ENCODE data around the gene CDK14. TPM values are rescaled to one million over a fixed set of nuclear protein-coding genes. Genes with fewer than 3 reads are reported as not detected.
A peak's percentile ranks its signal among the peaks of the same experiment; 100 is the strongest.

The CDK14 gene
- total RNA-seq, 1 experiment from 2014 or later, result 7.5 TPM

DNA sequence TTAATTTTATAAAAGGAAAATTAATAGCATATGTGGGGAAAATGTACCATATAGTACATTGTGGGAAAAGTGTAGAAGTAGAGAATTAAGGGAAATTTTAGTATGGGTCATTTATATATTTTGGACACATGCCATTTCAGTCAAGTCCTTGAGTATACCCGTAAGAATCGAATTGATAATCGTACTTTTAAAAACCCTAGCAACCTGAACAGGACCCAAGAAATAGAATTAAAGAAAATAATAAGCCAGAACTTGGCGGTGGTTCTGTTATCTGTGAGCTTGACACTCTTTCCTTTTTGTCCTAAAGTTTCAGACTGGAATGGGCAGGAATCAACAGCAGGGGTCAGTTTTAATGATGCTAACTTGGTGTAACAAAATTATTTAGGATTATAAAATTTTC lies 221.0 kb downstream of the CDK14 start:
- Histone ChIP-seq H3K36me3 (no peaks in the 10 kb centered on the region), H3K4me3 (no peak overlapping the region), H3K9me3 (no peaks in the 10 kb centered on the region), H3K27me3 (no peaks in the 10 kb centered on the region)
- DNase-seq, result no peak

DNA sequence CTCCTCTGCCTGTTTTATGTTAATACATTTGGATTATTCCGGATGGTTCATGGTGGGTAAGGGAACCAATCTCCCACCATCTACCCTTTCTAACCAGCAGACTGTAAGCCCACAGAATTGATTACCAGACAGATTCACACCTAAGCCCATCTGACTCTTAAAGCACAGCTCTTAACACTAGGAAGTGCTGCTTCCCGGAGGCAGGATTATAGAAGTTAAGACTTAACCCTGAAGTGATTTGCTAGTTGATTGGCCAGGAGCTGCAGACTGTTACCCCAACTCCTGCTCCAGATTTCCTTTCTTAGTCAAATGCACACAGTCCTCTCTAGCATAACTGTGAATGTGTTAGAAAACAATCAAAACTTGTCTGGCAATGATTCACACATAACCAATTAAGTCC lies 221.7 kb downstream of the CDK14 start:
- Histone ChIP-seq H3K9me3 (no peaks in the 10 kb centered on the region), H3K4me3 (no peak overlapping the region), H3K27me3 (no peaks in the 10 kb centered on the region), H3K36me3 (no peaks in the 10 kb centered on the region)
- DNase-seq, result no peak

DNA sequence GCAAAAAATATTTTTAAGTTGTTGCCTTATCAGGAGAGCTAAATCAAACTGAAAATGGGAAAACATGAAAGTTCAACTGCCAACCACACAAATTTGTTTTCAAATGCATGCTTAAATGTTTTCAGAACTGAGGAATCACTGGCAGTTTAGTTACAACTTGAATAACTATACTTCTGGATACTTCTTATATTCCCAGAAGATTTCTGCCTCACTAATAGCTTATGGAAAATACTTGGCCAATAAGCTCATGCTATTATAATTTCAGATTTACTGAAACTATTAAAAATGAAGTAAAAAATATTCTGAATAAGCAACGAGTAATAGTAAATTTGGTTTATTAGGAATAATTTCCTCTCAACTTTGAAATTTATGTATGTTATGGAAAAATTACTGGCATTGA lies 222.2 kb downstream of the CDK14 start:
- no peaks in the 10 kb centered on the region for H3K9me3 ChIP-seq
- no peaks in the 10 kb centered on the region for H3K36me3 ChIP-seq
- H3K27me3 ChIP-seq, result no peaks in the 10 kb centered on the region
- no peak overlapping the region for H3K4me3 ChIP-seq
- no peak for DNase-seq

DNA sequence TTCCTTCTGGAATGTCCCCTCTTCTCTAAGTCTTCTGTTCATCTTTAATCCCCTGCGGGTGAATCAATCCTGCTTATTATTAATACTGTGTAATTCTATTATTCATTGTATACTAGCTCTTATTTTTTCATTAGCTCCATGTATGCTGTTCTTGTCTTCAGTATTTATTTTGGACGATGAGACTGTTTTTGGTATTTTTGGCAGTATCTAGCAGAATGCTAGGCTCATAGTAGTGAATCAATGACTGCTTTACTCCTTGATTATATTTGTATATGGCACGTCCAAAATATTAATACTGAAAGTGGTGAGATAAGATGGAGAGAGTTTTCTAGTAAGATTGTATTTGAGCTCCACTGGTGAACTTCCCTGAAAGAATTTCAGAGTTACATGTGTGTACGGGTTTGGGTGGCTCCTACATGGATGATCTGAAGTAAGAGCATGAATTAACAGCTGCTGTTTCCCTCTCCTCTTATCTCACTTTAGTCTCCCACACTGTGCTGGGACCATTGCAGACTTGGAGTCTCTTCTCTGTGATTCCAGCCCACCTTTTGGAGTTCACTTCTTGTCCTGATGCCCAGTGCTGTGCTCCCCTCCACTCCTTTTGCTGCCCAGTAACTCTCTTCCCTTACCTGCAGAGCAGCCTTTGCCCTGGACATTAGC lies 226.0 kb downstream of the CDK14 start:
- DNase-seq, result no peak
- Histone ChIP-seq H3K36me3 (no peaks in the 10 kb centered on the region), H3K4me3 (no peak overlapping the region), H3K9me3 (no peaks in the 10 kb centered on the region), H3K27me3 (no peaks in the 10 kb centered on the region)

DNA sequence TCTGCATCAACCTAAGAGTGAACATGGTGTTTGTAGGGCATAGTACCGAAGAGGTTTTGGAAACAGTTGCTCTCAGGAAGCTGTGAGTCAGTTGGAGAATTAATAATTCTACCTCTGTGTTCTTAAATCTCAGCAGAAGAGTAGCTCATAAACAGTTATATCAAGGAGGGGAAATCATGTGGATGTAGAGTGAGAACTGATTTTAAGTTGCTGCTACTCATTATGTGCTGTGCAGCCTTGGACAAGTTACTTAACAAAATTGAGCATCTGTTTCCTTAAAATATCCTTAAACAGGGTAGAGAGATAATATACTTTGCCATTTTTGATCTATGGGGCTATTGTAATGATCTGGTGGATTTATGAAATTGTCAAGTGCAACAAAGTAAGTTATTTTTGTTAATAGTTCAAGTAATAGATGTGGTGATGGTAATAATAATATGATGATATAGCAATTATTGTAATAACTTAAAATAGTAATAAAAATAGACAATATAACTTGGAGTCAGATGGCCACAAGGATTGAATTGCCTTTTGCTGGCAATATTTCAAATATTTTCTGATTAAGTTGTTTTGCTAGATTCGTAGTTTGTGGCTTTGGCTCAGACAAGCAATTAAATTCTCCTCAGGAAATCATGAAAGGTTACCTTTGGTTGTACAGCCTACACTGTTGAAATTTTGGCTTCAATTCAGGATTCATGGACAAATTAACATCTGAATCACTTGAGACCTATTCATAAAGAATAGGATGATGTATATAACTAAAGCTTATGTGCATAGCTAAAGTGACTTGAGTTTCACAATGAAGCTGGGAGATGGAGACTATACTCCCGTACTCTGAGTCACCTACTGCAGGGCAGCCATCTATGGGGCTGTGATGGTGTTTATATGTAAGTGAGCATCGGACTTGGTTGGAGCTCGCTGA lies 228.5 kb downstream of the CDK14 start:
- Histone ChIP-seq H3K36me3 (no peaks in the 10 kb centered on the region), H3K4me3 (no peak overlapping the region), H3K27me3 (no peaks in the 10 kb centered on the region), H3K9me3 (0 out of 2 replicates have a peak, but pooled peaks cover 2% of the 10 kb centered on the region)
- DNase-seq, result peak; percentile 33

DNA sequence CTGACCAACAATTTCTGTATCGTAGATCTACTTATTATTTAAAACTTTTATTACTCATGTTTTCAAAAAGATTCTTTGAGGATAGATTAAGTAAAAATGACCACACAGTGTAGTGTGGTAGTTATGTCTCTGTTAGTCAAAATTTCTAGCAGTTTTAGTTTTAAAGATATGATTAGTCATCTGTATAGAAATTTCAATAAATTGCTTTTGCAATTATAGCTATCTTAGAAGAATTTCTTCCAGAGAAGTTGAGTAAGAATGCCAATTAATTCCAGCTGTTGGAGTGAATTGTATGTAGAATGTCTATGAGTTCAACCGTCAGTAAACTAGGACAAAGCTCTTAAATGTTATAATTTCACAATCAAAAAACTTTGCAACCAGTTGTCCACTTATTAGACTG lies 229.7 kb downstream of the CDK14 start:
- H3K27me3 ChIP-seq, result no peaks in the 10 kb centered on the region
- no peak for DNase-seq
- H3K36me3 ChIP-seq, result no peaks in the 10 kb centered on the region
- H3K4me3 ChIP-seq, result no peak overlapping the region
- H3K9me3 ChIP-seq, result 0 out of 2 replicates have a peak, but pooled peaks cover 2% of the 10 kb centered on the region

DNA sequence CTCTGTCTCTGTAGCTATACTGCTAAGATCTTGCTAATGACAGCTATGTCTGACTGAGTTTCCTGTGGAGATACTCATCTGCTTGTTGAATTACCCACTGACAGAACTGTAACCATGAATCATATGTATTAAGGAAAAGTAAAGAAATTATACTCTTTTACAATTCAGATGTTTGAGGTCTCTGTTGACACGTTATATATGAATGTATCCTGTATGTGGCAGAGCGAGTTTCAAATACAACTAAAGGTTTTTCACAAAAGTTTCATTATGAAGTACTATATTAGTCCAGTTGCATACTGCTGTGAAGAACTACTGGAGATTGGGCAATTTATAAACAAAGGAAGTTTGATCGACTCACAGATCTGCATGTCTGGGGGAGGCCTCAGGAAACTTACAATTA lies 232.5 kb downstream of the CDK14 start:
- H3K9me3 ChIP-seq, result 0 out of 2 replicates have a peak, but pooled peaks cover 2% of the 10 kb centered on the region
- no peaks in the 10 kb centered on the region for H3K27me3 ChIP-seq
- H3K4me3 ChIP-seq, result no peak overlapping the region
- no peak for DNase-seq
- H3K36me3 ChIP-seq, result no peaks in the 10 kb centered on the region

DNA sequence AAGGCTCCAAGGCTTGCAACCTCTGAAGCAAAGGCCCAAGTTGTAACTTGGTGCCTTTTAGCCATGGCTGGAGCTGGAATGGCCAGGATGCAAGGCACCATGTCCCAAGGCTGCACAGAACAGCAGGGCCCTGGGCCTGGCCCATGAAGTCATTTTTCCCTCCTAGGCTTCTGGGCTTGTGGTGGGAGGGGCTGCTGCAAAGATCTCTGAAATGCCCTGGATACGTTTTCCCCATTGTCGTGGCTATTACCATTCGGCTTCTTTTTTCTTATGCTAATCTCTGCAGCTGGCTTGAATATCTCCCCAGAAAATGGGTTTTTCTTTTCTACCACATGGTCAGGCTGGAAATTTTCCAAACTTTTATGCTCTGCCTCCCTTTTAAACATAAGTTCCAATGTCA lies 234.2 kb downstream of the CDK14 start:
- no peaks in the 10 kb centered on the region for H3K36me3 ChIP-seq
- H3K9me3 ChIP-seq, result 0 out of 2 replicates have a peak, but pooled peaks cover 2% of the 10 kb centered on the region
- no peaks in the 10 kb centered on the region for H3K27me3 ChIP-seq
- H3K4me3 ChIP-seq, result no peak overlapping the region
- no peak for DNase-seq

DNA sequence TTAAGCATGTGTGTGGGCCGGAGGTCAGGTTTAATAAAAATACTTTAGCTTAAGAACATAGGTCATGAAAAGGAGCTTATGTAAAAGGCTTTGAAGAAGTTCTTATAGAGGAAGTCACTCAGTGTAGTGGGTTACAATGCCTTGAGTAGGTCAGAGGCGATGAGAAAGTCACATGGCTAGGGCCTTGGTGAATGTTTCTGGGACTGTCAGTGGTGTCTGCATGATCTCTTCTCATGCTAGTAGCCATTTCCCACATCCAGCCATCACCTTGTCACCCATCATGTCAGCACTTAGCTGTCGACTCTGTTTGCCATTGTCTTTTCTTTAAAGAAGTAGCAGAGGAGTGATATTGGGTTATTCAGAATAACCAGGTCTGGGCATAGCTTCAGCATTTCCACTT lies 236.6 kb downstream of the CDK14 start:
- Histone ChIP-seq H3K4me3 (no peak overlapping the region), H3K36me3 (no peaks in the 10 kb centered on the region), H3K27me3 (no peaks in the 10 kb centered on the region), H3K9me3 (0 out of 2 replicates have a peak, but pooled peaks cover 2% of the 10 kb centered on the region)
- DNase-seq, result no peak

DNA sequence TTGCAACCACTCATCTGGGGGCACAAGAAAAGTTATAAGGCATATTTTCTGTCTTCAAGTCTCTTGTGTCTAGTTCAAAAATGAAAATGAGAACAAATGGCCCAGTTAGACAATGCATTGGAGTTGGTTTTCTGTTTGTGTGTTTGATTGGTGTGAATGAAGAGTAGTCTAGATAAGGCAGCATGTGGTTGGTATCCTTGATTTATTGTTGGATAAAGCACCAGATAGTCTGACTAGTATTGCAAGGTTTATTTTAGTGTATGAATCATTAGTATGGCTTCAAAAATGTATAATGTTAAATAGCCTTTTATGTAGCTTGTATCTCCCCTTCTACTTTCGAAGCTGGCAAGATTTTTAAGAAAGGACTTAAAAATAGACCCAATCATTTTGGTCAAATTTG lies 237.3 kb downstream of the CDK14 start:
- H3K9me3 ChIP-seq, result 0 out of 2 replicates have a peak, but pooled peaks cover 2% of the 10 kb centered on the region
- H3K36me3 ChIP-seq, result no peaks in the 10 kb centered on the region
- H3K27me3 ChIP-seq, result no peaks in the 10 kb centered on the region
- no peak for DNase-seq
- no peak overlapping the region for H3K4me3 ChIP-seq

DNA sequence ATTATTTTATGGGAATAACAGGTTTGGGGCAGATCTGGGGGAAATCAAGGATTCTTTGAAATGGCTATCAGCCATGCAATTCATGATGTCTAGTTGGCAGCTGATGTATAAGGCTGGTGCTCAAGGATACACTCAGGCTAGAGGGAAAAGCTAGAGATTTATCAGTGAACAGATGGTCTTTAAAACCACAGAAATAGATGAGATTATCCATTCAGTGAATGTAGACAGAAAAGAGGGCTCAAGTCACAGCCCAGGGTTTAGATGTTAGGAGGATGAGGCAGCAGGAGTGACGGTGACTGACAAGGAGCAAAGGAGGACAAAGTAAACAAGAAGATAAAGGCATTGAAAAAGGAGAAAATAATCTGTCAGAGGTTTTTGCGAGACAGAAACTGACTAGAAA lies 238.7 kb downstream of the CDK14 start:
- DNase-seq, result no peak
- Histone ChIP-seq H3K4me3 (no peak overlapping the region), H3K27me3 (no peaks in the 10 kb centered on the region), H3K9me3 (no peaks in the 10 kb centered on the region), H3K36me3 (no peaks in the 10 kb centered on the region)

DNA sequence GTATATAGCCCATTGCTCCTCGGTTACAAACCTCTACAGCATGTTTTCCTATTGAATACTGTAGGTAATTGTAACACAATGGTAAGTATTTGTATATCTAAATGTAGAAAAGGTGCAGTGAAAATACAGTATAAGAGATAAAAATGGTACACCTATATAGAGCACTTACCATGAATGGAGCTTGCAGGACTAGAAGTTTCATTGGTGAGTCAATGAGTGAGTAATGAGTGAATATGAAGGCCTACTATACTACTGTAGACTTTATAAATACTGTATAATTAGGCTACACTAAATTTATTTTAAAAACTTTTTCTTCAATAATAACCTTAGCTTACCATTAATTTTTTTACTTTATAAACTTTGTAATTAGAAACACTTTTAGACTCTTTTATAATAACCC lies 239.7 kb downstream of the CDK14 start:
- DNase-seq, result no peak
- H3K4me3 ChIP-seq, result no peak overlapping the region
- no peaks in the 10 kb centered on the region for H3K36me3 ChIP-seq
- no peaks in the 10 kb centered on the region for H3K9me3 ChIP-seq
- H3K27me3 ChIP-seq, result no peaks in the 10 kb centered on the region

DNA sequence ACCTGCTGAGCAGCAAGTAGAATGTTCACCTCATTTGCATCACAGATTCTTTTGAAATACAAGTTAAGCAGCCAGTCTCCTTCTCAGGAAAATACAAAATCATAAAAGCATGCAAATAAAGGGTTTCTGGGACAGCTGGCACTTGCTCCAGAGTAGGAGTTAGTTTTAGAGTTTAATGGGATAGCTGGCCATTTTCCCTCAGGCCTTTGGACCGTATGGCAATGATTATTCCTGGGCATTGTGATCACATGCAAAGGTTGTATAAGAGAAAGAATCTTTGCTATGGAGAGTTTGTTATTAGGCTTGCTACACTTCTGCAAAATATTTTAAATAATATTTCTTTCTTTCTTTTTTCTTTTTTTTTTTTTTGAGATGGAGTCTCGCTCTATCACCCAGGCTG lies 240.8 kb downstream of the CDK14 start:
- DNase-seq, result no peak
- no peaks in the 10 kb centered on the region for H3K9me3 ChIP-seq
- H3K4me3 ChIP-seq, result no peak overlapping the region
- H3K36me3 ChIP-seq, result no peaks in the 10 kb centered on the region
- no peaks in the 10 kb centered on the region for H3K27me3 ChIP-seq

DNA sequence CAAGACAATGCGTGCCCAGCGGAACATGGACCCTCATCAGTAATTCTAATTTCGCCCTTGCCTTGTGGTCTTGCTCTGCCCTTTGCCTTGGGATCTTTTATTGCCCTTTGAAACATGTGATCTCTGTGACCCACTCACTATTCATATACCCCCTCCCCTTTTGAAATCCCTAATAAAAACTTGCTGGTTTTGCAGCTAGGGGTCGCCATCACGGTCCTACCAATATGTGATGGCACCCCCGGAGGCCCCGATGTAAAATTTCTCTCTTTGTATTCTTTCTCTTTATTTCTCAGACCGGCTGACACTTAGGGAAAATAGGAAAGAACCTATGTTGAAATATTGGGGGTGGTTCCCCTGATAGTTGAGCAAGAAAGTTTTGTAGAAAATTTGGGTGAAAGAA lies 242.7 kb downstream of the CDK14 start:
- Histone ChIP-seq H3K36me3 (no peaks in the 10 kb centered on the region), H3K9me3 (no peaks in the 10 kb centered on the region), H3K27me3 (no peaks in the 10 kb centered on the region), H3K4me3 (no peak overlapping the region)
- DNase-seq, result no peak

DNA sequence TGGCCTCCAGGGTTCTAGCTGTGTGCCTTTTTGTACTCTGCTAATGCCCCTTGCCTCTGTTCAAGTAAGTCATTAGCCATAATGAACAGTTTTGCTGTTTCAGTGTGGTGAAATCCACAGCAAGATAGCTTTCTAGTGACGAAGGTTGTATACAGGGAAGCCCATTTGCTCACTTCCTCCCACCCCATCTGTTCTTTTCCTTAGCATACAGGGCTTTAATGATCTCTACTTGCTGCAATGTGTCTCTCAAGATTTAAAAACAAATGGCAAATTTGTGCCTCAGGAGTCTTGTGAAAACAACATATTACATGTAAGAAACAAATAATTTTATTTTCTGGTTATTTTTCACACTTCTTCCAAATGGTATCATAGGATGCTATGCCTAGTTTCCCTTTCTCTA lies 243.2 kb downstream of the CDK14 start:
- Histone ChIP-seq H3K36me3 (no peaks in the 10 kb centered on the region), H3K4me3 (no peak overlapping the region), H3K9me3 (no peaks in the 10 kb centered on the region), H3K27me3 (no peaks in the 10 kb centered on the region)
- no peak for DNase-seq

DNA sequence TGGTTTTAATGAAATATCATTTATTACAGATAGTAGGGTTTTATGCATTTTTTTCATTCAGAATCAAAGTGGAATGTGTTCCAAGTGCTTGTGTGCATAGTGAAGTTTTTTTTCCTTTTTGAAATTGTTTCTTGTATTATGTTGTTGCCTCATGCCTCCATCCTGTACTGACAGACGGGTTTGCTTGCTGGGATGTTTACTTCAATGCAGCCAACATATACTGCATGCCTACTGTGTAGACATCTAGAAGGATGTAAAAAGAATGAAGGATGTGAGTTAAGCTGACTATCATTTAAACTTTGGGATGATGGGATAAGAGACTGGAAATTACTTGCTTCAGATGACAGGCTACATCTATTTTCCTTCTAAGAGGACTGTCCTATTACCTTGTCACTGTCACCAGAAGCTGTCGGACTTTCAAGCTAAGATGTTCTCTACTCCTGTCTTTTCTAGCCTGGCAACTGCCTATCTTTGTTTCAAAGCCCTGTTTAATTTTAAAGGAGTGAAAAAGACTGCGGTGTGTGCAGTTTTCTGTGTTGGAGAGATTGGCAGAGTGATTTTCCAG lies 243.7 kb downstream of the CDK14 start:
- no peaks in the 10 kb centered on the region for H3K9me3 ChIP-seq
- H3K4me3 ChIP-seq, result no peak overlapping the region
- no peak for DNase-seq

DNA sequence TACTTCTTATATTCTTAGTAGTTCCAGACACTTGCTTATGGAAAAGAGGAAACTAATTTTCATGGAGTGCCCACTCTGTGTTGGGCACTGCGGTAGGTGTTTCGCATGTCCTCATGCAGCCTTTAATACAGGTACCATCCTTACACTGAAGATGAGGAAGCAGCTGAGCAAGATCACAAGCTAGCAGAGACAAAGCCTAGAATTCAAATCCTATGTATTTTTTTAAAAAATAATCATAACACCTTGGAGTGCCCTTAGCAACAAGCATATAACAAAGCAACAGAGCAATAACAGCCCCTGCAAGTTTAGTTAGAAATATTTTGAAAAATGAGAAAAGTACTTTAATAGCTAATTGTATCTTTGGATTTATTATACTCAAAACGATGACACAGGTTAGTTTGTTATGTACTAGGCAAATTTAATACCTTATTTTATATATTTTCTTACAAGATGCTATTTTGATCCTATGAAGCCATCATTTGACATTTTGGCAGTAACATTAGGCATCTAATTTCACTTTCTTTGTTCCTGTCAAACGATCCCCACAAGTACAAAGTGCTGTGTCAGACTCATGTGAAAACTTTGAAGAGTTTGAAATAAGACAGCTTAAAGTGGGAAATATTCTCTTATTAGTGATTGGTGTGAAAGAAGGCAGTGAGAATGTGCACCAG lies 245.8 kb downstream of the CDK14 start:
- no peak for DNase-seq
- Histone ChIP-seq H3K9me3 (no peaks in the 10 kb centered on the region), H3K36me3 (no peaks in the 10 kb centered on the region), H3K27me3 (no peaks in the 10 kb centered on the region), H3K4me3 (no peak overlapping the region)

More for the DNA sequence above, 243.7 kb downstream of the CDK14 start:
- Histone ChIP-seq H3K27me3 (no peaks in the 10 kb centered on the region), H3K36me3 (no peaks in the 10 kb centered on the region)
